ENCODE results near the gene WDFY2.

The WDFY2 gene

GRCh38 chr13:51665456-51665855, 81.2 kb downstream of the WDFY2 start:
- no peak overlapping the region for H3K9ac ChIP-seq (ENCODE audit: low read depth, low read length)
- H3K27me3 ChIP-seq (ENCODE audit: control insufficient read depth, insufficient read depth, low read length), result no peaks in the 10 kb centered on the region
- no peaks in the 10 kb centered on the region for H3K36me3 ChIP-seq (ENCODE audit: control insufficient read depth, insufficient read depth, low read length)
- H3K4me3 ChIP-seq (ENCODE audit: low read depth, low read length), result no peak overlapping the region
- H3K9me3 ChIP-seq (ENCODE audit: control insufficient read depth, insufficient read depth, low read length), result no peaks in the 10 kb centered on the region
- H3K4me1 ChIP-seq (ENCODE audit: control insufficient read depth, insufficient read depth, low read length), result no peaks in the 10 kb centered on the region

GRCh38 chr13:51666374-51666773, 82.1 kb downstream of the WDFY2 start:
- Histone ChIP-seq H3K4me3 (ENCODE audit: low read depth, low read length) (no peak overlapping the region), H3K9me3 (ENCODE audit: control insufficient read depth, insufficient read depth, low read length) (no peaks in the 10 kb centered on the region), H3K4me1 (ENCODE audit: control insufficient read depth, insufficient read depth, low read length) (no peaks in the 10 kb centered on the region), H3K9ac (ENCODE audit: low read depth, low read length) (no peak overlapping the region), H3K36me3 (ENCODE audit: control insufficient read depth, insufficient read depth, low read length) (no peaks in the 10 kb centered on the region), H3K27me3 (ENCODE audit: control insufficient read depth, insufficient read depth, low read length) (no peaks in the 10 kb centered on the region)

- Histone ChIP-seq H3K36me3 (ENCODE audit: control insufficient read depth, insufficient read depth, low read length) (no peaks in the 10 kb centered on the region), H3K4me3 (ENCODE audit: low read depth, low read length) (no peak overlapping the region), H3K4me1 (ENCODE audit: control insufficient read depth, insufficient read depth, low read length) (no peaks in the 10 kb centered on the region), H3K9me3 (ENCODE audit: control insufficient read depth, insufficient read depth, low read length) (no peaks in the 10 kb centered on the region), H3K27me3 (ENCODE audit: control insufficient read depth, insufficient read depth, low read length) (no peaks in the 10 kb centered on the region), H3K9ac (ENCODE audit: low read depth, low read length) (no peak overlapping the region)
Measured at GRCh38 chr13:51666839-51667238, 82.6 kb downstream of the WDFY2 start.

- H3K4me1 ChIP-seq (ENCODE audit: control insufficient read depth, insufficient read depth, low read length), result no peaks in the 10 kb centered on the region
- no peak overlapping the region for H3K4me3 ChIP-seq (ENCODE audit: low read depth, low read length)
- no peaks in the 10 kb centered on the region for H3K27me3 ChIP-seq (ENCODE audit: control insufficient read depth, insufficient read depth, low read length)
- H3K9ac ChIP-seq (ENCODE audit: low read depth, low read length), result no peak overlapping the region
- no peaks in the 10 kb centered on the region for H3K9me3 ChIP-seq (ENCODE audit: control insufficient read depth, insufficient read depth, low read length)
- H3K36me3 ChIP-seq (ENCODE audit: control insufficient read depth, insufficient read depth, low read length), result no peaks in the 10 kb centered on the region
Measured at GRCh38 chr13:51668580-51669195, 84.4 kb downstream of the WDFY2 start.

GRCh38 chr13:51673165-51673564, 88.9 kb downstream of the WDFY2 start:
- H3K9me3 ChIP-seq (ENCODE audit: control insufficient read depth, insufficient read depth, low read length), result no peaks in the 10 kb centered on the region
- H3K36me3 ChIP-seq (ENCODE audit: control insufficient read depth, insufficient read depth, low read length), result no peaks in the 10 kb centered on the region
- H3K4me1 ChIP-seq (ENCODE audit: control insufficient read depth, insufficient read depth, low read length), result no peaks in the 10 kb centered on the region
- H3K4me3 ChIP-seq (ENCODE audit: low read depth, low read length), result no peak overlapping the region
- no peaks in the 10 kb centered on the region for H3K27me3 ChIP-seq (ENCODE audit: control insufficient read depth, insufficient read depth, low read length)
- no peak overlapping the region for H3K9ac ChIP-seq (ENCODE audit: low read depth, low read length)

- Histone ChIP-seq H3K9ac (ENCODE audit: low read depth, low read length) (no peak overlapping the region), H3K4me1 (ENCODE audit: control insufficient read depth, insufficient read depth, low read length) (no peaks in the 10 kb centered on the region), H3K4me3 (ENCODE audit: low read depth, low read length) (no peak overlapping the region), H3K9me3 (ENCODE audit: control insufficient read depth, insufficient read depth, low read length) (no peaks in the 10 kb centered on the region), H3K36me3 (ENCODE audit: control insufficient read depth, insufficient read depth, low read length) (no peaks in the 10 kb centered on the region), H3K27me3 (ENCODE audit: control insufficient read depth, insufficient read depth, low read length) (no peaks in the 10 kb centered on the region)
Measured at GRCh38 chr13:51674276-51674675, 90.0 kb downstream of the WDFY2 start.

- Histone ChIP-seq H3K9me3 (ENCODE audit: control insufficient read depth, insufficient read depth, low read length) (no peaks in the 10 kb centered on the region), H3K27me3 (ENCODE audit: control insufficient read depth, insufficient read depth, low read length) (no peaks in the 10 kb centered on the region), H3K4me1 (ENCODE audit: control insufficient read depth, insufficient read depth, low read length) (no peaks in the 10 kb centered on the region), H3K9ac (ENCODE audit: low read depth, low read length) (no peak overlapping the region), H3K36me3 (ENCODE audit: control insufficient read depth, insufficient read depth, low read length) (no peaks in the 10 kb centered on the region), H3K4me3 (ENCODE audit: low read depth, low read length) (no peak overlapping the region)
Measured at GRCh38 chr13:51675385-51675784, 91.1 kb downstream of the WDFY2 start.

- no peaks in the 10 kb centered on the region for H3K36me3 ChIP-seq (ENCODE audit: control insufficient read depth, insufficient read depth, low read length)
- H3K4me3 ChIP-seq (ENCODE audit: low read depth, low read length), result no peak overlapping the region
- H3K9me3 ChIP-seq (ENCODE audit: control insufficient read depth, insufficient read depth, low read length), result no peaks in the 10 kb centered on the region
- H3K4me1 ChIP-seq (ENCODE audit: control insufficient read depth, insufficient read depth, low read length), result no peaks in the 10 kb centered on the region
- H3K9ac ChIP-seq (ENCODE audit: low read depth, low read length), result no peak overlapping the region
- no peaks in the 10 kb centered on the region for H3K27me3 ChIP-seq (ENCODE audit: control insufficient read depth, insufficient read depth, low read length)
Measured at GRCh38 chr13:51675877-51676276, 91.6 kb downstream of the WDFY2 start.

- Histone ChIP-seq H3K9ac (ENCODE audit: low read depth, low read length) (no peak overlapping the region), H3K9me3 (ENCODE audit: control insufficient read depth, insufficient read depth, low read length) (no peaks in the 10 kb centered on the region), H3K4me1 (ENCODE audit: control insufficient read depth, insufficient read depth, low read length) (no peaks in the 10 kb centered on the region), H3K4me3 (ENCODE audit: low read depth, low read length) (no peak overlapping the region), H3K27me3 (ENCODE audit: control insufficient read depth, insufficient read depth, low read length) (no peaks in the 10 kb centered on the region), H3K36me3 (ENCODE audit: control insufficient read depth, insufficient read depth, low read length) (no peaks in the 10 kb centered on the region)
Measured at GRCh38 chr13:51676739-51677138, 92.5 kb downstream of the WDFY2 start.

- H3K36me3 ChIP-seq (ENCODE audit: control insufficient read depth, insufficient read depth, low read length), result no peaks in the 10 kb centered on the region
Measured at GRCh38 chr13:51678420-51678819, 94.2 kb downstream of the WDFY2 start.

GRCh38 chr13:51679616-51680015, 95.4 kb downstream of the WDFY2 start:
- H3K4me1 ChIP-seq (ENCODE audit: control insufficient read depth, insufficient read depth, low read length), result peaks cover 5% of the 10 kb centered on the region
- H3K36me3 ChIP-seq (ENCODE audit: control insufficient read depth, insufficient read depth, low read length), result no peaks in the 10 kb centered on the region
- H3K9ac ChIP-seq (ENCODE audit: low read depth, low read length), result no peak overlapping the region
- no peaks in the 10 kb centered on the region for H3K9me3 ChIP-seq (ENCODE audit: control insufficient read depth, insufficient read depth, low read length)
- H3K4me3 ChIP-seq (ENCODE audit: low read depth, low read length), result no peak overlapping the region
- no peaks in the 10 kb centered on the region for H3K27me3 ChIP-seq (ENCODE audit: control insufficient read depth, insufficient read depth, low read length)

More at GRCh38 chr13:51678420-51678819, 94.2 kb downstream of the WDFY2 start:
- H3K4me1 ChIP-seq (ENCODE audit: control insufficient read depth, insufficient read depth, low read length), result peaks cover 2% of the 10 kb centered on the region
- H3K4me3 ChIP-seq (ENCODE audit: low read depth, low read length), result no peak overlapping the region
- no peaks in the 10 kb centered on the region for H3K27me3 ChIP-seq (ENCODE audit: control insufficient read depth, insufficient read depth, low read length)
- no peak overlapping the region for H3K9ac ChIP-seq (ENCODE audit: low read depth, low read length)
- no peaks in the 10 kb centered on the region for H3K9me3 ChIP-seq (ENCODE audit: control insufficient read depth, insufficient read depth, low read length)

- no peaks in the 10 kb centered on the region for H3K9me3 ChIP-seq (ENCODE audit: control insufficient read depth, insufficient read depth, low read length)
- no peaks in the 10 kb centered on the region for H3K36me3 ChIP-seq (ENCODE audit: control insufficient read depth, insufficient read depth, low read length)
- H3K9ac ChIP-seq (ENCODE audit: low read depth, low read length), result no peak overlapping the region
- no peaks in the 10 kb centered on the region for H3K27me3 ChIP-seq (ENCODE audit: control insufficient read depth, insufficient read depth, low read length)
- no peak overlapping the region for H3K4me3 ChIP-seq (ENCODE audit: low read depth, low read length)
- peaks cover 5% of the 10 kb centered on the region for H3K4me1 ChIP-seq (ENCODE audit: control insufficient read depth, insufficient read depth, low read length)
Measured at GRCh38 chr13:51681037-51681678, 96.9 kb downstream of the WDFY2 start.
